GM21367 (cell line): ENCODE data around the gene APOM.

ENCODE experiments used
- ATAC-seq: cut with Tn5 transposase; IDR thresholded peaks from one replicate; pipeline ENCODE4 v1.9.1; 2021; ENCODE audit not compliant: unreplicated experiment

APOM gene

GRCh38 chr6:31677955-31678354 lies 22.3 kb downstream of the APOM start:
- no peak for ATAC-seq

DNA sequence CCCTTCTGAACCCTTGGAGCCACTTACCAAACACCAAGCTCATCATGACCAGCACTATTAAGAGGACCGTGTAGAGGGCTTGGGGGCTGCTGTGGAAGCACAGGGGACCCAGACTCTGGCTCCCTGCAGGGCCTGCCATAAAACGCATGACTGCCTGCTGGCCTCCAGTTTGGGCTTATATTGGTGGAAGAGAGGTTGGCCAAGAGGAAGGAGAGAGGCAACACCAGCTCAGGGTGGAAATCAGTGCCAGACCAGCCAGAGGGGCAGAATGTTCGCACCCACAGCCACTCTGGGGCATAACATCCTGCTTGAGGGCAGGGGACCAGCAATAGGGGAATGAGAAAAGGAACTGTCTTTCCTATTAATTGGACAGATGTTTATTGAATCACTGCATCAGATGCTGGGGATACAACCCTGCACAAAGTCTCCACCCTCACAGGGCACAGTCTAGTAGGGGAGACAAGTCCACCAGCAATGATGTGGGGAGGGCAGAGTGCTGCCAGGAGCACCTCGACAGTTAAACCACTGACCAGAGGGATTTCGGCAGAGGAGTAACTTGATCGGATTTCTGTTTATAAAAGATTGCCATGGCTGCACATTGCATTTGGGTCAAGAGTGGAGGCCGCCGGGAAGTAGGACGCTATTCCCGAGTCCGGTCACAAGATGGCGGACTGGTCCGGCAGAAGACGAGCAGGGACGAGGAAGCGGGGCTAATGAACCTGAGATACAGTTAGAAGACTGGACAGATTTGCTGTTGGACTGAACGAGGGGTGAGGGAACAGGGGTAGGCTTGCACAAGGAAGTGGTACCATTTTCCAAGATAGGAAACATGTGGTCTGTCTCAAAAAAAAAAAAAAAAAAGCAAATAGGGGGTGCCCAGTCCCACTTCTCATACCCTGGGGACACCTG lies 24.8 kb downstream of the APOM start, which contains the start of gene LY6G5C:
TSS of gene LY6G5C (minus strand) at position 842 of the 909 bp plus-strand sequence. CDS start at position 148, 694 bp downstream.
- ATAC-seq, result no peak

DNA sequence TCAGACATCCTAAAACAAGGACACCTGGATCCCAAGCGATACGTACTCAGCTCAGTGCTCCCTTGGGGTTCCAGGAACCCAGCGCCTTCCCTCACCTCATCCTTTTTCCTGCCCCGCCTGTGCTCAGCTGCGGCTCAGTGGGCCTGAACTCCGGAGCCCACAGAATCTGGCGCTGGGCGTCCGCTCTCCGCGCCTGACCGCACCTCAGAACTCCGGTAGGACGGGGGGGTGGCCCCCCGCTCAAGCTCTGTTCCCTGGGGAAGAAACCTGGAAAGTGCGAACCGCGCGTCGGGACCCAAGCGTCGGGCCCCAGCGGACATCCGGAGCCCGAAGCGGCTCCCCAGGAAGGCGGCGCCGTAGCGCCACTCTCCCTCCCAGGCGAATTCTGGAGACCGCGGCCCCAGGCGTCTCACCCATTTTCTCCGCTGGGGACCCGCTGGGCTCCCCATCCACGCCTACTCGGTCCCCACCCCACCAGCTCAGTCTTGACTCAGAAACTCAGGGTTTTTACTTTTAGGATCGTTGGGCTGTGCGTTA lies 25.5 kb downstream of the APOM start:
- no peak for ATAC-seq

- ATAC-seq, result no peak
These were observed 27.9 kb downstream of the APOM start for GRCh38 chr6:31683591-31683990.

DNA sequence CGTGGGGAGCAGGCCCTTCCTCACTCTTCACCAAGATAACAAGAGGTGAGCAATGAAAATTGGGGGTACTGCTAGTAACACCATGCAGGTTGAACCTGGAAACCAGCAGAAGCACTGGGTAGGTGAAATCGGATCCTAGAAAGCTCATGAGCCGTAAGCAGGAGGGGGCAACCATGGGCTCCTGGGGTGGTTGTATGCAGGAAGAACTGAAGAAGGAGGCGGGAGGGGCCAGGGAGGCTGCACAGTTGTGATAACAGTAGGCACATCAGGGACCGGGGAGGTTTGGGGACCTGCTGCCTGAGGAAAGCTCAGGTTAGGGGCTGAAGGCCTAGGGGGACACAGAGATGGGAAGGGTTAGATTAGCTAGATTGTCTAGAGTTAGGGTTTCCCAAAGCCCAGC lies 30.8 kb downstream of the APOM start:
- ATAC-seq, result no peak

DNA sequence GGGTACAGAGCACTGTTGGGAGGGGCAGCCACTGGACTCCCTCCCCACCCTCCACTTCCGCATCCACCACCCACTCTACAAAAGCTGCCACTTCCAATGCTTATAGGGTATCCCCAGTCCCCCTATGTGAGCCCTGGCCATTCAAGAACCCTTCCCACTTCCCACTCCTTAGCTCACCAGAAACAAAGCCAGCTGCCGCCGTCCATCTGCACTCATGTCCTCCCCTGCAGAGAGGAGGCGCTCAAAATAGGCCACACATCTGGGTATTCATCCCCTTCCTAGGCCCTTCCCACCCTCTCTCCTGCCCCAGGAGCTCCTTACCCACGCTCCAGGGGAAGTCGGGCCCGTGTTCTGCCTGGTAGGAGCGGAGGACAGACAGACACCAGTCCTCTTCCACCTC lies 31.6 kb downstream of the APOM start:
- no peak for ATAC-seq

GRCh38 chr6:31687860-31688693 lies 32.4 kb downstream of the APOM start:
- ATAC-seq, result no peak

- no peak for ATAC-seq
These were observed 33.8 kb downstream of the APOM start for GRCh38 chr6:31689249-31690110.

GRCh38 chr6:31690231-31691077 lies 34.8 kb downstream of the APOM start:
- ATAC-seq, result no peak

- no peak for ATAC-seq
These were observed 35.4 kb downstream of the APOM start for GRCh38 chr6:31691078-31691463.

- ATAC-seq, result no peak
These were observed 35.9 kb downstream of the APOM start for GRCh38 chr6:31691564-31692108.

- no peak for ATAC-seq
These were observed 36.7 kb downstream of the APOM start for GRCh38 chr6:31692353-31692752.

- ATAC-seq, result no peak
These were observed 37.2 kb downstream of the APOM start for GRCh38 chr6:31692886-31693285.

DNA sequence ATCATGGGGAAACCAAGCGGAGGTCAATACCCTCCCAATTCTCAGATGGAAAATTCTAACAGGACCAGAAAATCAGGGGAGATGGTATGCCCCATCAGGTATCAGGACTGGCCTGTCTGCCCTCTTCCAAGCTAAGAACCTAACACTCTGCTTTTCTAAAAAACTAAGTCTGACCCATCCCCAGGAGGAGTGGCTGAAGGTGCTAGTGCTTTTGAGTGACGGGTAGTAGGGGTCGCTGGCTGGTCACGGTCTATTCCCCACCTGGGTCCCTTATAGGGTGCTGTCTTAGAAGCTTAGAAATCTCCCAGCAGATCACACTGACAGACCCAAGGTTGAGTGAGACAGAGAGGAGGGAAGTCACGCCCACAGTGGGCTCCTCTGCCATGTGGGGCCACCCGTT lies 37.8 kb downstream of the APOM start:
- ATAC-seq, result no peak

- ATAC-seq, result no peak
These were observed 41.9 kb downstream of the APOM start for GRCh38 chr6:31697555-31697954.

GRCh38 chr6:31700740-31701401 lies 45.2 kb downstream of the APOM start:
- no peak for ATAC-seq

GRCh38 chr6:31701666-31702404 lies 46.1 kb downstream of the APOM start:
- no peak for ATAC-seq

GRCh38 chr6:31702405-31702818 lies 46.7 kb downstream of the APOM start:
- no peak for ATAC-seq
